HEK293 (cell line): Measurements from ENCODE around the gene SH3PXD2B.

Experiments
- CTCF ChIA-PET: fragments of 350-600 bp; formaldehyde crosslinking; extraction: SDS; loops from one replicate; lab custom pipeline; 2021; ENCODE audit warnings: antibody characterized with exemption; lab: Yijun Ruan, JAX
- POLR2A ChIA-PET: fragments of 300-600 bp; formaldehyde crosslinking; extraction: SDS; loops from one replicate; lab custom pipeline; 2020; ENCODE audit warnings: antibody characterized with exemption, inconsistent platforms; lab: Yijun Ruan, JAX
- H3K27ac ChIP-seq: fragments of 200-500 bp; sonication (Bioruptor generic); 2 replicates; pipeline ENCODE4 v1.5.1; 2014; ENCODE audit warnings: low read depth, low read length, control low read depth, inconsistent platforms; ENCODE audit errors: extremely low read depth
- H3K36me3 ChIP-seq, 2 experiments: fragments of 200-500 bp in 1 of 2; sonication (Bioruptor generic) in 1 of 2; 1 replicate in 1 of 2; 2 replicates in 1 of 2; pipeline ENCODE4 v1.5.1; 2014 to 2017; ENCODE audit warnings: inconsistent platforms in 2 of 2, low read length in 2 of 2; ENCODE audit not compliant: control insufficient read depth in 2 of 2, insufficient read depth in 1 of 2
- H3K4me1 ChIP-seq: fragments of 200-500 bp; sonication (Bioruptor generic); 2 replicates; pipeline ENCODE4 v1.5.1; 2014; ENCODE audit warnings: mild to moderate bottlenecking, low read length, inconsistent platforms; ENCODE audit not compliant: control insufficient read depth, insufficient read depth
- H3K4me3 ChIP-seq: 2 replicates; pipeline ENCODE4 v1.5.1; 2011; ENCODE audit warnings: low read depth, mild to moderate bottlenecking, control low read depth, low read length, moderate library complexity
- H3K9me3 ChIP-seq: fragments of 200-500 bp; sonication (Bioruptor generic); 2 replicates; pipeline ENCODE4 v1.5.1; 2014; ENCODE audit warnings: low read depth, low read length, inconsistent platforms; ENCODE audit not compliant: control insufficient read depth, insufficient read depth
- ATF2 ChIP-seq: fragments of 450-650 bp; formaldehyde crosslinking; IDR thresholded peaks from 2 replicates; pipeline ENCODE4 v1.5.1; 2016; ENCODE audit warnings: missing biosample characterization, missing genetic modification characterization, low read depth
- TRIM28 ChIP-seq: IDR thresholded peaks from 2 replicates; pipeline ENCODE4 v1.6.1; 2011; ENCODE audit warnings: low read length, control low read depth, borderline replicate concordance
- ZBTB1 ChIP-seq: fragments of 450-650 bp; formaldehyde crosslinking; IDR thresholded peaks from 2 replicates; pipeline ENCODE4 v1.5.1; 2016; ENCODE audit warnings: missing biosample characterization, missing genetic modification characterization
- ZNF148 ChIP-seq: fragments of 450-650 bp; formaldehyde crosslinking; IDR thresholded peaks from 2 replicates; pipeline ENCODE4 v1.5.0; 2017; ENCODE audit warnings: missing biosample characterization, missing genetic modification characterization, borderline replicate concordance
- ZNF174 ChIP-seq: fragments of 450-650 bp; formaldehyde crosslinking; IDR thresholded peaks from 2 replicates; pipeline ENCODE4 v1.5.0; 2017; ENCODE audit warnings: missing biosample characterization, mild to moderate bottlenecking, missing genetic modification characterization
- ZNF184 ChIP-seq: fragments of 450-650 bp; IDR thresholded peaks from 2 replicates; pipeline ENCODE4 v1.5.1; 2018; ENCODE audit warnings: missing biosample characterization, mild to moderate bottlenecking, missing genetic modification characterization
- ZNF24 ChIP-seq: fragments of 450-650 bp; formaldehyde crosslinking; IDR thresholded peaks from 2 replicates; pipeline ENCODE4 v1.5.1; 2016; ENCODE audit warnings: missing biosample characterization, missing genetic modification characterization
- ZNF280D ChIP-seq: fragments of 450-650 bp; formaldehyde crosslinking; IDR thresholded peaks from 2 replicates; pipeline ENCODE4 v1.5.1; 2016; ENCODE audit warnings: missing biosample characterization, missing genetic modification characterization
- ZNF416 ChIP-seq: fragments of 450-650 bp; formaldehyde crosslinking; IDR thresholded peaks from 2 replicates; pipeline ENCODE4 v1.5.1; 2016; ENCODE audit warnings: missing biosample characterization, missing genetic modification characterization
- TF ChIP-seq, protein P1 (sequence below): fragments of 450-650 bp; formaldehyde crosslinking; IDR thresholded peaks from 2 replicates; pipeline ENCODE4 v1.5.1; 2016; ENCODE audit warnings: missing biosample characterization, missing genetic modification characterization
- TF ChIP-seq, protein P2 (sequence below): fragments of 450-650 bp; formaldehyde crosslinking; IDR thresholded peaks from 2 replicates; pipeline ENCODE4 v1.5.1; 2016; ENCODE audit warnings: missing biosample characterization, missing genetic modification characterization

SH3PXD2B gene

GRCh38 chr5:172429201-172429940, 25.0 kb downstream of the SH3PXD2B start (continued):
- no peak for TF ChIP-seq ZNF280D (tag by site-specific recombination)
- TF ChIP-seq, protein P1, sequence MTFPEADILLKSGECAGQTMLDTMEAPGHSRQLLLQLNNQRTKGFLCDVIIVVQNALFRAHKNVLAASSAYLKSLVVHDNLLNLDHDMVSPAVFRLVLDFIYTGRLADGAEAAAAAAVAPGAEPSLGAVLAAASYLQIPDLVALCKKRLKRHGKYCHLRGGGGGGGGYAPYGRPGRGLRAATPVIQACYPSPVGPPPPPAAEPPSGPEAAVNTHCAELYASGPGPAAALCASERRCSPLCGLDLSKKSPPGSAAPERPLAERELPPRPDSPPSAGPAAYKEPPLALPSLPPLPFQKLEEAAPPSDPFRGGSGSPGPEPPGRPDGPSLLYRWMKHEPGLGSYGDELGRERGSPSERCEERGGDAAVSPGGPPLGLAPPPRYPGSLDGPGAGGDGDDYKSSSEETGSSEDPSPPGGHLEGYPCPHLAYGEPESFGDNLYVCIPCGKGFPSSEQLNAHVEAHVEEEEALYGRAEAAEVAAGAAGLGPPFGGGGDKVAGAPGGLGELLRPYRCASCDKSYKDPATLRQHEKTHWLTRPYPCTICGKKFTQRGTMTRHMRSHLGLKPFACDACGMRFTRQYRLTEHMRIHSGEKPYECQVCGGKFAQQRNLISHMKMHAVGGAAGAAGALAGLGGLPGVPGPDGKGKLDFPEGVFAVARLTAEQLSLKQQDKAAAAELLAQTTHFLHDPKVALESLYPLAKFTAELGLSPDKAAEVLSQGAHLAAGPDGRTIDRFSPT (tag by site-specific recombination): no peak
- no peak for TF ChIP-seq TRIM28
- TF ChIP-seq, protein P2, sequence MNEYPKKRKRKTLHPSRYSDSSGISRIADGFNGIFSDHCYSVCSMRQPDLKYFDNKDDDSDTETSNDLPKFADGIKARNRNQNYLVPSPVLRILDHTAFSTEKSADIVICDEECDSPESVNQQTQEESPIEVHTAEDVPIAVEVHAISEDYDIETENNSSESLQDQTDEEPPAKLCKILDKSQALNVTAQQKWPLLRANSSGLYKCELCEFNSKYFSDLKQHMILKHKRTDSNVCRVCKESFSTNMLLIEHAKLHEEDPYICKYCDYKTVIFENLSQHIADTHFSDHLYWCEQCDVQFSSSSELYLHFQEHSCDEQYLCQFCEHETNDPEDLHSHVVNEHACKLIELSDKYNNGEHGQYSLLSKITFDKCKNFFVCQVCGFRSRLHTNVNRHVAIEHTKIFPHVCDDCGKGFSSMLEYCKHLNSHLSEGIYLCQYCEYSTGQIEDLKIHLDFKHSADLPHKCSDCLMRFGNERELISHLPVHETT (tag by site-specific recombination): no peak
- TF ChIP-seq ZNF416 (tag by site-specific recombination): no peak
- TF ChIP-seq ZNF24 (tag by site-specific recombination): no peak
- no peak for TF ChIP-seq ZNF174
- TF ChIP-seq, all 188 proteins: peak for 0

- CTCF ChIA-PET: interaction anchor here (1.0 kb wide), 1 partner anchor 10 kb away, joined by 3 read pairs; no protein-coding TSS in a partner anchor
- Histone ChIP-seq H3K27ac (no peak overlapping the region), H3K4me3 (no peak overlapping the region), H3K4me1 (no peaks in the 10 kb centered on the region), H3K36me3 (no peaks in the 10 kb centered on the region), H3K9me3 (no peaks in the 10 kb centered on the region)
- POLR2A ChIA-PET: no interaction called here
- 0 out of 2 replicates have a peak, but pooled peaks have one; percentile 36 for TF ChIP-seq ATF2 (tag by site-specific recombination)
- TF ChIP-seq ZBTB1 (tag by site-specific recombination): no peak
- no peak for TF ChIP-seq ZNF148 (tag by site-specific recombination)
- TF ChIP-seq ZNF184 (tag by site-specific recombination): peak; percentile 92
Observed at GRCh38 chr5:172428224-172429166, 25.8 kb downstream of the SH3PXD2B start.
